Activated CD4-positive, alpha-beta T cell treated with anti-CD3 and anti-CD28 coated beads for 24 hours (primary cell): ENCODE data around the gene RAB41.
"Not testable (repeated sequence)": the region's sequence is repeated elsewhere in the genome, so short reads cannot be mapped to it uniquely, and the experiment has no call there.

Source experiments
- DNase-seq, 2 donors: peaks; one replicate each; pipeline ENCODE4 v3.0.0-alpha.2; 2020; ENCODE audit warnings: low read depth in 2 of 2

The RAB41 gene

DNA sequence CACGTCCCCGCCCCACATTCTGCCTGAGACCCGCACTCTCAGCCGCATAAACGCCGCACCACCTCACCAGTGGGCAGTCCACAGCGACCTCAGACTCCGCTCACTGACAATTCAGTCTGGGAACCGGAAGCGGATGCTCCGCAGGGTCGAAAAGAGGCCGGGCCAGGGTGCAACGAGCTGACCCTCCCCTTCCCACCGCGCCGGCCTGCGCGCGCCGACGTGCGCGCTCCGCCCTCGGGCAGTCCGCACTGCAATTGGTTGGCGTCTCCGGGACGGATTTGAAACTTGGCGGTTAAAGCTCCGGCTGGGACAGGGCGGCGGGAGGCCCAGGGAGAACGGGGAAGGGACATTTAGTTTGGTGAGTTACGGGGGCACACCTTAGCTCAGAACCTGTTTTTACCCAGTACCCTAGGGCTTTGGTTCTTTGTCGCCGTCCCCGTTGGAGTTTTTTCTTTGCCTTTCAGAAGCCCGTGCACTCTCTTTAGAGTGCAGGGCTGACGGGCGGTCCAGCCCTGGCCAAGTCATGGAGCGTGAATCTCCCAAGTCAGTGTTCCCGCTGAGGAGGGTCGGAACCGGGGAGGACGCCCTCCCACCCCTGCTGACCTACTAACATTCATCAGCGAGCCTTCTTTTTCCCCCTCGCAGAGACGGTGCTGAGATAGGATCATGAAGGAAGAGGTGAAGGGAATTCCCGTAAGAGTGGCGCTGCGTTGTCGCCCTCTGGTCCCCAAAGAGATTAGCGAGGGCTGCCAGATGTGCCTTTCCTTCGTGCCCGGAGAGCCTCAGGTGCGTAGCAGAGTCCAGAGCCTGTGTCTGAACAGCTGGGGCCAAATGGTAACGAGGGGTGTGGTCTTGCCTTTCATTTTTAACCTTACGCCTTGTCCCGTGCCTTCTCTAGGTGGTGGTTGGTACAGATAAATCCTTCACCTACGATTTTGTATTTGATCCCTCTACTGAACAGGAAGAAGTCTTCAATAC lies 8.1 kb downstream of the RAB41 start, which contains the start of the genes KIF4A and PDZD11:
Gene KIF4A, plus strand, starts transcription at position 312 of the 978 bp plus-strand sequence. Its CDS starts 355 bp downstream, at position 667.
Gene PDZD11, minus strand, starts transcription at position 135 of the 978 bp plus-strand sequence. CDS start 586 bp downstream, outside the sequence.
- DNase-seq: peak; percentile 60 to 62

DNA sequence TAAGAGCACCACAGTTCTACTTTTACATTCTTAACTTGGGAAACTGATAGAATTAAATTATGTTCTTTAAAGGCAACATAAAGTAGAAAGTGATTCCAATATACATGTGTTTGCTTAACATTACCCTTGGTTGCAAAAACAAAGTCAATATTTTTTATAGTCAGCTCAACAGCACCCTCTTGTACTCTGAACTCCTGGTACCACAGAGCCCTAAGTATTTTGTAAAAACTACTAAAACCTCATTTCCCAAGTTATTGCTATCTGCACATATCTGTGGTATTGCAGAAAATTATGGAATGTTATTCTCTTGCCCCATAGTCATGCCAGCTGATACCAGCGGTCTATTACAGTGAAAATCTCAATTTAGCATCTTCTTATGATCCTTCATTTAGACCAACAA lies 10.8 kb downstream of the RAB41 start:
- no peak for DNase-seq

- DNase-seq: no peak
Observed at GRCh38 chrX:70293621-70294020, 11.6 kb downstream of the RAB41 start.

DNA sequence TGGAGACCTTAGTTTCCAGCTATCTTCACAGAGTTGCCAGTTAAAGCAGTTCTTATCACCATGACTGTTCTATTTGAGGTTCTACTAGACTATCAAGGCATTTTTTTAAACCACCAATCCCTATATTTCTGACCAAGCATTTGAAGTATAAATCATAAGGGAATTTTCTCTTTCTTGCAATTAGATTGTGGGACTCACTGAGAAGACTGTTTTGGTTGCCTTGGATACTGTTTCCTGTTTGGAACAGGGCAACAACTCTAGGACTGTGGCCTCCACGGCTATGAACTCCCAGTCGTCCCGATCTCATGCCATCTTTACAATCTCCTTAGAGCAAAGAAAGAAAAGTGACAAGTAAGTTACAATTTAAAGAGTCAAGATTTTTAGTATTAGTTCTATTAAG lies 19.7 kb downstream of the RAB41 start:
- no peak for DNase-seq

DNA sequence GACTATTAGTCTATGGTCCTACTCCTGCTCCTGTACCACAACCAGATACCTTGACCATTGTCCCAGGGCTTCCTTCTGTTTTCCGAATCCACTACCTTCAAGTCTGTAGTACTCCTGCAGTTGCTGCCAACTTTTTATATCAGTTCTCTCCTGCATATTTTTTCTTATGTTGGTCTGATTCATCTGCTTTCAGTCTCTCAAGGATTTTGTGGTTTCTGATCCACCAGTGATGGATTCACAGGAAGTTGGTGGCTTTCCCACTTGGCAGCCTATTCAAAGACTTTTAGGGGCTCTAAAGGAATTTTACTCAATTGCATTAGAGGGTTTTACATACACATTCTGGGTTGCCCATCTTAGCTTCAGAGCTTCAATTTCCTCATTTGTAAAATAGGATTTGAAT lies 31.5 kb downstream of the RAB41 start:
- DNase-seq: no peak

- DNase-seq: no peak
Observed at GRCh38 chrX:70322784-70323183, 40.8 kb downstream of the RAB41 start.

DNA sequence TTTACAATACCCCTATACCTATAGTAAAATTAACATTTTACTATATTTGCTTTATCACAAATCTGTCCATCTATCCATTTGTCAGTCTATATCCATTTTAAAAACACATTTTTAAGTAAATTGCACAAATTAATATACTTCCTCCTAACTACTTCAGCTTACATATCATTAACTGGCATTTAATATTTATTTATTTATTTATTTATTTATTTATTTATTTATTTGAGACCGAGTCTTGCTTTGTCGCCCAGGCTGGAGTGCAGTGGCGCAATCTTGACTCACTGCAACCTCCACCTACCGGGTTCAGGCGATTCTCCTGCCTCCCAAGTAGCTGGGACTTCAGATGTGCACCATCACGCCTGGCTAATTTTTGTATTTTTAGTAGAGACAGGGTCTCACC lies 41.7 kb downstream of the RAB41 start:
- not testable (repeated sequence) for DNase-seq

DNA sequence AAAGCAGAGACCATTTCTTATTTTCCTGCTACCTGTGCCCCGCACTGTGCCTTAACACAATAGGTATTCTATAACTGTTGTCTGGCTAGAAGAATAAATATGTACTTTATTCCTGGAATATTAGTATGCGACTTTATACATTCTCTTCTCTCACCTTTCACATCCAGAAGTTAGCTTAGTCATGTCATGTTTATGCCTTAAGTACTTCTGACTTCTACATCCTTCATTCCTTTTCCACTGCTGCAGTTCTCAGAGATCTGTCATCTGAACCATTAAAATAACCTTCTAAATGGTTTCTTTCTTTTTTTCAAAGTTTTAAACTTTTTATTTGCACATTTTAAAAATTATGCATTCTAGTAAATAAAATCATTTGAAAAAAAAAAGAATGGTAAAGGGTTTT lies 42.4 kb downstream of the RAB41 start:
- no peak for DNase-seq

DNA sequence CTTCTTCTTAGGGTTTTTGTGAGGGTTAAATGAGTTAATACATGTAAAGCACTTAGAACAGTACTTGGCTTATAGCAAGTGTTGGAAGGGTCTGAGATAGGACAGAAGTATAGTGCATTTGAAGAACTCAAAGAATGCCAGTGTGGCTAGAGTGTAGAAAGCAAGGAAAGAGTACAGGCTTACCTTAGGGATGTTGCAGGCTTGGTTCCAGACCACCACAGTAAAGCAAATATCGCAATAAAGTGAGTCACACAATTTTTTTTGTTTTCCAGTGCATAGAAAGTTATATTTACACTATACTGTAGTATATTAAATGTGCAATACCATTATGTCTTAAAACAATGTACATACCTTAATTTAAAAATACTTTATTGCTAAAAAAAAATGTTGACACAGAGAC lies 49.2 kb downstream of the RAB41 start:
- no peak for DNase-seq

DNA sequence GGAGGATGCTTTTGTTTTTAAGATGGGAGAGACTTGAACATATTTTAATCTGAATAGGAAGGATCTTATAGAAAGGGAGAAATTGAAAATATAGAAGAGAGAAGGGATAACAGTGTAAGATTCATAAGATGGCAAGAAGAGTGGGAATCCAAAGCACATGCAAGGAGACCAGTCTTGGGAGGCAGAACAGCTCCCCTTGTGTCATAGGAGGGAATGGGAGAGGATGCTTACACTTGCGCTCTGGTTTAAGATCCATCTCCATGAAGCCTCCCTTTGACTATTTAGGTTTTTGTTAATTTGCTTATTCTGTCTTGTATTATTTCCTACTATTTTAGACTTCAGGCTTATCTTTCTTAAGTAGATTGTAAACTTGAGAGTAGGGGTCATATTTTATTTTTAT lies 50.6 kb downstream of the RAB41 start:
- DNase-seq: no peak
